Neural progenitor cell (in vitro differentiated cells): ENCODE measurements around the gene CRYGN. TPM values are rescaled to one million over a fixed set of nuclear protein-coding genes. Genes with fewer than 3 reads are reported as not detected.

Experiments
- DNase-seq: peaks from one replicate; pipeline ENCODE4 v3.0.0-alpha.2; 2016; ENCODE audit warnings: low spot score
- H2AFZ ChIP-seq: fragments of 200-600 bp; sonication (generic); replicated peaks from 2 replicates; pipeline ENCODE4 v1.6.1; 2016; ENCODE audit warnings: antibody characterized with exemption
- H3F3A ChIP-seq: fragments of 200-600 bp; sonication (generic); 2 replicates; pipeline ENCODE4 v1.6.1; 2016; ENCODE audit warnings: antibody characterized with exemption, low read depth
- H3K27ac ChIP-seq: fragments of 200-600 bp; sonication (generic); 2 replicates; pipeline ENCODE4 v1.5.1; 2016; ENCODE audit warnings: mild to moderate bottlenecking
- H3K27me3 ChIP-seq: fragments of 200-600 bp; sonication (generic); 2 replicates; pipeline ENCODE4 v1.6.1; 2016; ENCODE audit warnings: mild to moderate bottlenecking, moderate library complexity
- H3K36me3 ChIP-seq: fragments of 200-600 bp; sonication (generic); 2 replicates; pipeline ENCODE4 v1.5.1; 2016
- H3K4me1 ChIP-seq: fragments of 200-600 bp; sonication (generic); 2 replicates; pipeline ENCODE4 v1.6.1; 2016; ENCODE audit warnings: mixed run types
- H3K4me2 ChIP-seq: fragments of 200-600 bp; sonication (generic); 2 replicates; pipeline ENCODE4 v1.6.1; 2016
- H3K4me3 ChIP-seq: fragments of 200-600 bp; sonication (generic); 2 replicates; pipeline ENCODE4 v1.5.1; 2016
- H3K79me2 ChIP-seq: fragments of 200-600 bp; sonication (generic); 2 replicates; pipeline ENCODE4 v1.6.1; 2016; ENCODE audit warnings: low read depth
- H3K9ac ChIP-seq: fragments of 200-600 bp; sonication (generic); 2 replicates; pipeline ENCODE4 v1.6.1; 2016
- H3K9me3 ChIP-seq: fragments of 200-600 bp; sonication (generic); 2 replicates; pipeline ENCODE4 v1.5.1; 2016; ENCODE audit warnings: low read depth
- H4K20me1 ChIP-seq: fragments of 200-600 bp; sonication (generic); 2 replicates; pipeline ENCODE4 v1.6.1; 2016; ENCODE audit warnings: low read depth
- H3K27ac Mint-ChIP-seq: 3 replicates; pipeline ENCODE4 v1.8.0; 2021; ENCODE audit warnings: mixed read lengths
- H3K27me3 Mint-ChIP-seq: 2 replicates; pipeline ENCODE4 v1.8.0; 2022; ENCODE audit warnings: low read depth, mild to moderate bottlenecking, inconsistent platforms, moderate library complexity, mixed read lengths; ENCODE audit not compliant: insufficient read depth
- H3K36me3 Mint-ChIP-seq: 3 replicates; pipeline ENCODE4 v1.8.0; 2021; ENCODE audit warnings: mixed read lengths
- H3K4me1 Mint-ChIP-seq: 3 replicates; pipeline ENCODE4 v1.8.0; 2021; ENCODE audit warnings: mixed read lengths
- H3K4me3 Mint-ChIP-seq: 3 replicates; pipeline ENCODE4 v1.8.0; 2021; ENCODE audit warnings: mild to moderate bottlenecking, moderate library complexity, mixed read lengths
- H3K9me3 Mint-ChIP-seq: 3 replicates; pipeline ENCODE4 v1.8.0; 2020; ENCODE audit warnings: mixed read lengths
- CTCF ChIP-seq: fragments of 200-600 bp; sonication (generic); IDR thresholded peaks from 2 replicates; pipeline ENCODE4 v1.5.1; 2017; ENCODE audit warnings: antibody characterized with exemption, mild to moderate bottlenecking
- EZH2 ChIP-seq: fragments of 200-600 bp; sonication (generic); IDR thresholded peaks from 2 replicates; pipeline ENCODE4 v1.6.1; 2017; ENCODE audit warnings: antibody characterized with exemption, mild to moderate bottlenecking, moderate library complexity
- EZH2phosphoT487 ChIP-seq: fragments of 200-600 bp; sonication (generic); IDR thresholded peaks from 2 replicates; pipeline ENCODE4 v1.6.1; 2017; ENCODE audit warnings: antibody characterized with exemption
- total RNA-seq: library from RNA; depleted of rRNA; stranded (reverse); fragments of >200 nt; gene quantifications from 2 replicates; pipeline ENCODE4 v1.2.3, GENCODE V29; 2015; ENCODE audit warnings: low replicate concordance

CRYGN gene
- total RNA-seq, 1 donor from 2014 or later: not detected

GRCh38 chr7:151447901-151448260 is 7.9 kb upstream of the CRYGN start:
- no peak overlapping the region for H3K9ac ChIP-seq
- H3K27me3 ChIP-seq: peaks cover 35% of the 10 kb centered on the region
- no peaks in the 10 kb centered on the region for H3K79me2 ChIP-seq
- H4K20me1 ChIP-seq: no peaks in the 10 kb centered on the region
- H3F3A ChIP-seq: peaks cover 1% of the 10 kb centered on the region
- peak overlapping the region; percentile 53 for H3K4me3 ChIP-seq
- no peaks in the 10 kb centered on the region for H3K9me3 ChIP-seq
- H3K4me1 Mint-ChIP-seq: peaks cover 11% of the 10 kb centered on the region
- no peak overlapping the region for H3K4me3 Mint-ChIP-seq
- H3K4me1 ChIP-seq: peaks cover 4% of the 10 kb centered on the region
- no peaks in the 10 kb centered on the region for H3K36me3 Mint-ChIP-seq
- peaks cover 4% of the 10 kb centered on the region for H3K27me3 Mint-ChIP-seq
- H3K27ac Mint-ChIP-seq: no peak overlapping the region
- DNase-seq: no peak
- no peaks in the 10 kb centered on the region for H3K36me3 ChIP-seq
- H3K27ac ChIP-seq: no peak overlapping the region
- peak overlapping the region; percentile 81 for H3K4me2 ChIP-seq
- H2AFZ ChIP-seq: peak overlapping the region; percentile 91
- TF ChIP-seq EZH2 (no peak), CTCF (no peak), EZH2phosphoT487 (no peak)
- no peaks in the 10 kb centered on the region for H3K9me3 Mint-ChIP-seq

- TF ChIP-seq EZH2: no peak
- no peak for TF ChIP-seq EZH2phosphoT487
- no peak for TF ChIP-seq CTCF
- H3F3A ChIP-seq: peaks cover 4% of the 10 kb centered on the region
- no peak overlapping the region for H3K4me3 ChIP-seq
- no peak for DNase-seq
- H3K4me2 ChIP-seq: no peak overlapping the region
- H4K20me1 ChIP-seq: no peaks in the 10 kb centered on the region
- no peak overlapping the region for H3K27ac ChIP-seq
- peaks cover 3% of the 10 kb centered on the region for H3K4me1 ChIP-seq
- Mint-ChIP-seq H3K4me1 (peaks cover 5% of the 10 kb centered on the region), H3K27ac (no peak overlapping the region), H3K4me3 (no peak overlapping the region), H3K36me3 (no peaks in the 10 kb centered on the region), H3K27me3 (peaks cover 4% of the 10 kb centered on the region), H3K9me3 (no peaks in the 10 kb centered on the region)
- H3K79me2 ChIP-seq: no peaks in the 10 kb centered on the region
- peaks cover 37% of the 10 kb centered on the region for H3K27me3 ChIP-seq
- no peak overlapping the region for H2AFZ ChIP-seq
- H3K9me3 ChIP-seq: no peaks in the 10 kb centered on the region
- H3K9ac ChIP-seq: no peak overlapping the region
- no peaks in the 10 kb centered on the region for H3K36me3 ChIP-seq
These were observed 7.4 kb upstream of the CRYGN start for GRCh38 chr7:151447312-151447711.

- no peaks in the 10 kb centered on the region for H4K20me1 ChIP-seq
- Mint-ChIP-seq H3K27me3 (peaks cover 7% of the 10 kb centered on the region), H3K27ac (no peak overlapping the region)
These were observed 6.5 kb upstream of the CRYGN start for GRCh38 chr7:151446412-151446811.

More at GRCh38 chr7:151446412-151446811, 6.5 kb upstream of the CRYGN start:
- DNase-seq: no peak
- H3K9ac ChIP-seq: no peak overlapping the region
- H3K4me1 ChIP-seq: peaks cover 3% of the 10 kb centered on the region
- no peaks in the 10 kb centered on the region for H3K9me3 Mint-ChIP-seq
- no peaks in the 10 kb centered on the region for H3K9me3 ChIP-seq
- TF ChIP-seq EZH2phosphoT487 (no peak), CTCF (no peak), EZH2 (no peak)
- no peak overlapping the region for H3K4me3 ChIP-seq
- H3K27me3 ChIP-seq: peaks cover 44% of the 10 kb centered on the region
- peaks cover 6% of the 10 kb centered on the region for H3K4me1 Mint-ChIP-seq
- no peak overlapping the region for H2AFZ ChIP-seq
- H3K79me2 ChIP-seq: no peaks in the 10 kb centered on the region
- no peaks in the 10 kb centered on the region for H3K36me3 Mint-ChIP-seq
- no peak overlapping the region for H3K27ac ChIP-seq
- peaks cover 4% of the 10 kb centered on the region for H3F3A ChIP-seq
- H3K4me2 ChIP-seq: no peak overlapping the region
- H3K36me3 ChIP-seq: no peaks in the 10 kb centered on the region
- H3K4me3 Mint-ChIP-seq: no peak overlapping the region
